ENCODE measurements around the gene LRRC8A. TPM values are rescaled to one million over a fixed set of nuclear protein-coding genes. Genes with fewer than 3 reads are reported as not detected.

Gene LRRC8A
- total RNA-seq, 1 donor from 2014 or later: 68.1 TPM

DNA sequence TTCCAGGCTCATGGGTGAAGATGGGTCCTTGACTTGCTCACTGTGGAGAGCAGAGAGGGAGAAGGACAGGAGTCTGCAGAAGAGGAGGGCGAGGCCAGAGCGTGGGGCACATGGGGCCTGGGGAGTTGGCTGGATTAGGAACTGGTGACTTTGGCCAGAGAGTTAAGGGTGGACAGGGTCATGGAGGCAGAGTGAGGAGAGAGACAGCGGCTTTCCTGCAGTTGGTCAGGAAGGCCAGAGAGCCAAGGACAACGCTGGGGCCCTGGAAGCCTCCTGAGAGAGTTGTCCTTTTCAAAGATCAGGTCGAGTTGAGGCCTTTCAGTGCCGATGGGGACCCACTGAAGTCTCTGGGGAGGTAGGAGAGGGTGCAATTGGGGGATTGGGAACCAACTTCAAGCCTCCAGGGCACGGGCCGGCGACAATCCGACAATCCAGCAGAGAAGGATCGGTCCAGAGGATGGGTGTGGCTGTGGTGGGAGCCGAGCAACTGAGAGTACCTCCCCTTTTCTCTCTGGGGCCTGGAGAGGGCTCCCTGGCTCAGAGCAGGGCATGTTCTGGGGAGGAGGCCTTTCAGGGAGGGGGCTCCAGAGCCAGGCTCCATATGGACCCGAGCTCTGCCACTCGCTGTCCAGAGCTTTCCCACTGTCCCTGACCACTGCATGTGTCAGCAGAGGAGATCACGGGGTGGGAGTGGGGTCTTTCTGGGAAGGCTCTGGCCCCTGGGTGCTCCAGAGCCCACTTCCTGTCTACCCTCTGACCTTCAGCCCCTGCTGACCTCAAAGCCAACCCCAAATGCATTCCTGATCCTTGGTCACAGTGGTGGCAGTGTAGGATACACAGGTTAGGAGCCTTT lies 31.3 kb downstream of the LRRC8A start:
- Histone ChIP-seq H3K27me3 (no peaks in the 10 kb centered on the region), H3K4me1 (peaks cover 70% of the 10 kb centered on the region), H3K9me3 (no peaks in the 10 kb centered on the region), H3K36me3 (peaks cover 37% of the 10 kb centered on the region), H3K4me3 (peak overlapping the region; percentile 5), H3K27ac (peak overlapping the region; percentile 77)
- DNase-seq: no peak
- intact Hi-C loops (cut with DNase I): no loop called here
- TF ChIP-seq CTCF (IDR thresholded peaks at IDR 0.05): no peak
- ATAC-seq: peak; percentile 15

DNA sequence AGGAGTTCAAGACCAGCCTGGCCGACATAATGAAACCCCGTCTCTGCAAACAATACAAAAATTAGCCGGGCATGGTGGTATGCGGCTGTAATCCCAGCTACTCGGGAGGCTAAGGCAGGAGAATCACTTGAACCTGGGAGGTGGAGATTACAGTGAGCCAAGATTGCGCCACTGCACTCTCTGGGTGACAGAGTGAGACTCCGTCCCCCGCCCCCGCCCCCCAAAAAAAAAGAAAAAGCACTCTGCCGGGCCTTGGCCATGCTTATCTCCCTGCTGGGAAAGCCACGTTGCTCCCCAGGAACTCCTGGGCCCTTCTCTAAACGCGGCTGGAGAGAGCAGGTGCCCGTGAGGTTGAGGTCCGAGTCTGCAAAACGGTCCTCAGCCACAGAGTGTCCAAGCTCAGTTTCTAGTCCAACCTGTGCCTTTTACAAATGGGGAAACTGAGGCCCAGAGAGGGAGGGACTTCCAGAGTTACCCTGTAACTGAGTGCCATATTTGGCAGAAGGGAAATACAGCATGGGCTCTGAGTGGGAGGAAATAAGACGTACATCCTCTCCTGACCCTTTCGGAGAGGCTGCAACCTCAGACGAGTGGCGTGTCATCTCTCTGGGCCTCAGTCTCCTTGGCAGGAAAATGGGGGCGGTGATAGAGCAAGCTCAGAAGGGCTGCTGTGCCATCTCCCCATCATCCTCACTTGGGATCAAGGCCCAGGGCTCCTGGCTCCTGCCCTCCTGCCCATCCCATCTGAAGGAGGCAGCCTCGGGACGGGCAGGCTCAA lies 32.3 kb downstream of the LRRC8A start:
- intact Hi-C loops (cut with DNase I): no loop called here
- Histone ChIP-seq H3K27me3 (no peaks in the 10 kb centered on the region), H3K27ac (peak overlapping the region; percentile 77), H3K4me3 (peak overlapping the region; percentile 0), H3K9me3 (no peaks in the 10 kb centered on the region), H3K4me1 (peaks cover 73% of the 10 kb centered on the region), H3K36me3 (peaks cover 28% of the 10 kb centered on the region)
- DNase-seq: no peak
- no peak for TF ChIP-seq CTCF (IDR thresholded peaks at IDR 0.05)
- ATAC-seq: no peak

DNA sequence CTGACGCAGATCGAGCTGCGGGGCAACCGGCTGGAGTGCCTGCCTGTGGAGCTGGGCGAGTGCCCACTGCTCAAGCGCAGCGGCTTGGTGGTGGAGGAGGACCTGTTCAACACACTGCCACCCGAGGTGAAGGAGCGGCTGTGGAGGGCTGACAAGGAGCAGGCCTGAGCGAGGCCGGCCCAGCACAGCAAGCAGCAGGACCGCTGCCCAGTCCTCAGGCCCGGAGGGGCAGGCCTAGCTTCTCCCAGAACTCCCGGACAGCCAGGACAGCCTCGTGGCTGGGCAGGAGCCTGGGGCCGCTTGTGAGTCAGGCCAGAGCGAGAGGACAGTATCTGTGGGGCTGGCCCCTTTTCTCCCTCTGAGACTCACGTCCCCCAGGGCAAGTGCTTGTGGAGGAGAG lies 34.3 kb downstream of the LRRC8A start:
- intact Hi-C loops (cut with DNase I): no loop called here
- Histone ChIP-seq H3K4me3 (peak overlapping the region; percentile 19), H3K36me3 (peaks cover 18% of the 10 kb centered on the region), H3K27ac (peak overlapping the region; percentile 87), H3K9me3 (no peaks in the 10 kb centered on the region), H3K4me1 (peaks cover 80% of the 10 kb centered on the region), H3K27me3 (no peaks in the 10 kb centered on the region)
- no peak for TF ChIP-seq CTCF (IDR thresholded peaks at IDR 0.05)
- peak; percentile 28 for ATAC-seq
- peak; percentile 84 for DNase-seq

DNA sequence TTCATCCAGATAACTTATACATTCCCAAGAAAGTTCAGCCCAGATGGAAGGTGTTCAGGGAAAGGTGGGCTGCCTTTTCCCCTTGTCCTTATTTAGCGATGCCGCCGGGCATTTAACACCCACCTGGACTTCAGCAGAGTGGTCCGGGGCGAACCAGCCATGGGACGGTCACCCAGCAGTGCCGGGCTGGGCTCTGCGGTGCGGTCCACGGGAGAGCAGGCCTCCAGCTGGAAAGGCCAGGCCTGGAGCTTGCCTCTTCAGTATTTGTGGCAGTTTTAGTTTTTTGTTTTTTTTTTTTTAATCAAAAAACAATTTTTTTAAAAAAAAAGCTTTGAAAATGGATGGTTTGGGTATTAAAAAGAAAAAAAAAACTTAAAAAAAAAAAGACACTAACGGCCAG lies 34.8 kb downstream of the LRRC8A start:
- Histone ChIP-seq H3K36me3 (peaks cover 18% of the 10 kb centered on the region), H3K9me3 (no peaks in the 10 kb centered on the region), H3K27me3 (no peaks in the 10 kb centered on the region), H3K27ac (peak overlapping the region; percentile 87), H3K4me3 (peak overlapping the region; percentile 19), H3K4me1 (peaks cover 81% of the 10 kb centered on the region)
- DNase-seq (no peak), ATAC-seq (no peak)
- intact Hi-C loops (cut with DNase I): no loop called here
- TF ChIP-seq CTCF (IDR thresholded peaks at IDR 0.05): no peak

- Histone ChIP-seq H3K9me3 (no peaks in the 10 kb centered on the region), H3K27me3 (no peaks in the 10 kb centered on the region), H3K27ac (peak overlapping the region; percentile 87), H3K36me3 (peaks cover 18% of the 10 kb centered on the region), H3K4me1 (peaks cover 75% of the 10 kb centered on the region), H3K4me3 (peak overlapping the region; percentile 19)
- DNase-seq (peak; percentile 89), ATAC-seq (peak; percentile 59)
- intact Hi-C loops (cut with DNase I): no loop called here
- TF ChIP-seq CTCF (IDR thresholded peaks at IDR 0.05): no peak
These were observed 35.4 kb downstream of the LRRC8A start for GRCh38 chr9:128917151-128917849.

Data from upper lobe of right lung (tissue), 1 donor.